Measurements from ENCODE around the gene TMEM192. TPM values are rescaled to one million over a fixed set of nuclear protein-coding genes. Genes with fewer than 3 reads are reported as not detected.

The TMEM192 gene
- 10 to 100 TPM; 20.0 to 26.0 TPM for total RNA-seq

DNA sequence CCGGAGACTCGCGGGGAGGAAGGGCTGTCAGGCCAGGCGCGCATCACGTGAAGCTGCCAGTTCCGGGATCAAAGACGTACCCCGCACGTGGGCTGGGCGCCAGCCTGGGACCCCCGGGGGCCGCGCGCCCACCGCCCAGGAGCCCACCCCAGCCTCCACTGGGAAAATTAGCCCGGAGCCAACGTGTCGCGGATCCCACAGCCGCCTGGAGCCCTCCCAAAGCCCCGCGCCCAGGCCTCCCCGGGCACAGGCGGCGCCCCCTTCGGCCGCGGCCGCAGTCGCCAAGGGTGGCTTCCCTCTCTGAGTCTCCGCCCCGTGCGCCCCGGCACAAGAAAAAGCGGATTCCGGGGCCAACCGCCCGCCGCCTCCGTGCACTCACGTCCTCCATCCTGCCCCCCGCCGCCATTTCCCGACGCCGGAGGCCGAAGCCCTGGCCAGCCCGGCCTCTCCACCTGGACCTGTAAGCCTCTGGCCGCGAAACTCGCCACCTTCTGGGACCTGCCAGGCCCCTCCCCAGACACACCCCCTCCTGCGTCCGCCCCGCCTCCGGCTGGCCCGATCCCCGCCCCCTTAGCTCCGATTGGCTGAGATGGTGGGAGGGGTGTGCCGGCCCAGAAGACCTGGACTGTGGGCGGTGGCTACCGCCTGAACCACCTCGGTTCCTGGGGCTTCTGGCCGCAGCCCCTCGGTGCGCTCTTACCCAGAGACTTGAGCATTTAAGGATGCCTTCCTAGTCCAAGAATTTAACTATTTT lies at the start of gene TMEM192:
TMEM192 (minus strand) TSS at position 493 of the 754 bp plus-strand sequence; CDS start at position 406, 87 bp downstream.

GRCh38 chr4:165053645-165054044 lies 59.0 kb downstream of the TMEM192 start, which contains the start of gene TRIM75:
TRIM75 (plus strand) TSS chr4:165053866; CDS start chr4:165059148, 5,282 bp downstream.

DNA sequence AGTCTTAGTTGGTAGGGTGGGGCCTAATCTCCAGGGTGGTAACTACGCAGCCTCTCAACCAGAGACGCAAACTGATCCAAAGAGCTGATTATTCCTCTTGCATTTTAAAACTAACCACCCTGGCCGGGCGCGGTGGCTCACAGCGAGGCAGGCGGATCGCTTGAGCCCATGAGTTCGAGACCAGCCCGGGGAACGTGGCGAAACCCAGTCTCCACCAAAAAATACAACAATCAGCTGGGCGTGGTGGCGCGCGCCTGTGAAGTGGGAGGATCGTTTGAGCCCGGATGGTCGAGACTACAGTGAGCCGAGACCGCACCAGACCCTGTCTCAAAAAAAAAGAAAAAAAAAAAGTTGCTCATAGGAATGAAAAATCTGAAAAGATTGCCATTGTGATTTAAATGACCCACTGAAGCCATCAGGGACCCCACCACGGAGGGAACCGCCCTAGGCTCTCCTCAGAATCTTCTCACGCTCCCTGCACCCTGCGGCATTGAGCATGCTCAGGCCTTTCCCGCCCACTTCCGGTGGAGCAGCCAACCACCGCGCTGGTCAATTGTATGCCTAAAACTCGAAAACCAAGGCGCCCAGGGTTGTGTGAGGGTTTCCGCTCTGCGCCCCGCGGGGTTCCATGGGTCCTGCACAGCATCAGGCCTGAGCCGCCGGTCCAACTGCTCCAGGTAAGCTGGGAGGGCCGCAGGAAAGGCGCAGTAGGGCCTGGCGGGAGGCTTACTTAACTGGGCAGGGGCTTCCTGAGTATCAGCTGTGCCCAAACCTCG lies 81.0 kb downstream of the TMEM192 start, which contains the start of gene TRIM60:
TRIM60 (plus strand) TSS at position 564 of the 776 bp plus-strand sequence. CDS start 8,074 bp downstream, outside the sequence.

Other genes with a start within 250 kb of the TMEM192 start
- not detected for gene APELA, start 235.7 kb downstream of the TMEM192 start, total RNA-seq
- 1 to 10 TPM; 5.5 to 6.3 TPM for gene TRIM61, start 135.2 kb downstream of the TMEM192 start, total RNA-seq
- gene TRIM60, start 80.9 kb downstream of the TMEM192 start, total RNA-seq = not detected
- gene TRIM75, start 59.0 kb downstream of the TMEM192 start, total RNA-seq = not detected
- 10 to 100 TPM in 1 of 2 donors, 1 to 10 TPM in 1; 6.5 to 12.7 TPM for gene KLHL2, start 94.7 kb upstream of the TMEM192 start, total RNA-seq
- gene MSMO1, start 214.8 kb upstream of the TMEM192 start, total RNA-seq = 100 to 1,000 TPM; 233 to 264 TPM